K562 (cell line): Measurements from ENCODE around the gene TRDMT1.

Source experiments
- CC2D1A ChIP-seq: fragments of 450-650 bp; IDR thresholded peaks from 2 replicates; pipeline ENCODE4 v1.6.1; 2017; ENCODE audit warnings: mild to moderate bottlenecking
- CTCF ChIP-seq, 3 experiments: IDR thresholded peaks in 2 of 3; conservative IDR thresholded peaks in 1 of 3; 2 replicates each; pipeline ENCODE4 v1.5.1; 2011 to 2012; ENCODE audit warnings: low read length in 3 of 3, mild to moderate bottlenecking in 3 of 3, control low read depth in 2 of 3, improper control_type of control experiment in 1 of 3, inconsistent platforms in 1 of 3, low read depth in 1 of 3, mixed read lengths in 1 of 3, moderate library complexity in 1 of 3; ENCODE audit not compliant: insufficient read depth in 2 of 3
- CUX1 ChIP-seq: fragments of 200-800 bp; sonication (Bioruptor generic); IDR thresholded peaks from 2 replicates; pipeline ENCODE4 v1.6.1; 2016; ENCODE audit warnings: missing genetic modification characterization, missing compliant biosample characterization
- EZH2 ChIP-seq: IDR thresholded peaks from 2 replicates; pipeline ENCODE4 v1.6.1; 2012; ENCODE audit warnings: low read depth, mild to moderate bottlenecking, inconsistent platforms, low read length, borderline replicate concordance
- FOXO4 ChIP-seq: fragments of 450-650 bp; formaldehyde crosslinking; IDR thresholded peaks from 2 replicates; pipeline ENCODE4 v1.4.0; 2020; ENCODE audit warnings: mild to moderate bottlenecking, moderate library complexity
- MTA3 ChIP-seq: fragments of 450-650 bp; formaldehyde crosslinking; IDR thresholded peaks from 2 replicates; pipeline ENCODE4 v1.6.1; 2017; ENCODE audit warnings: mild to moderate bottlenecking, borderline replicate concordance
- POLR2AphosphoS2 ChIP-seq: IDR thresholded peaks from 2 replicates; pipeline ENCODE4 v1.6.1; 2012; ENCODE audit warnings: low read length, improper control_type of control experiment
- USF1 ChIP-seq: sonication (generic); formaldehyde crosslinking; IDR thresholded peaks from 2 replicates; pipeline ENCODE4 v1.9.0; 2022; ENCODE audit warnings: mild to moderate bottlenecking, missing genetic modification reagents
- ZNF124 ChIP-seq: sonication (generic); formaldehyde crosslinking; IDR thresholded peaks from 2 replicates; pipeline ENCODE4 v1.8.1; 2022; ENCODE audit warnings: missing genetic modification reagents
- ZNF584 ChIP-seq: fragments of 200-800 bp; sonication (Bioruptor generic); IDR thresholded peaks from 2 replicates; pipeline ENCODE4 v1.6.1; 2016; ENCODE audit warnings: low read depth, mild to moderate bottlenecking, missing genetic modification characterization, missing compliant biosample characterization
- ZZZ3 ChIP-seq: fragments of 450-650 bp; IDR thresholded peaks from 2 replicates; pipeline ENCODE4 v1.6.1; 2016; ENCODE audit warnings: antibody characterized with exemption, mild to moderate bottlenecking, moderate library complexity

- TF ChIP-seq CTCF (IDR thresholded peaks at IDR 0.05 in 2 of 3, conservative IDR thresholded peaks at IDR 0.05 in 1 of 3; ENCODE audit: insufficient read depth in 2 of 3, low read depth in 1 of 3, low read length in 3 of 3) (no peak), ZNF584 (no peak), FOXO4 (CRISPR knock-in tag) (no peak), USF1 (no peak), CUX1 (CRISPR knock-in tag) (no peak), CC2D1A (no peak), EZH2 (no peak), MTA3 (no peak), POLR2AphosphoS2 (no peak), ZNF124 (no peak), ZZZ3 (no peak)
Measured at GRCh38 chr10:17162828-17163227, 38.6 kb downstream of the TRDMT1 start.
